Neural progenitor cell (in vitro differentiated cells): ENCODE results near the gene VTN. TPM values are rescaled to one million over a fixed set of nuclear protein-coding genes. Genes with fewer than 3 reads are reported as not detected.

Source experiments
- DNase-seq: peaks from one replicate; pipeline ENCODE4 v3.0.0-alpha.2; 2016; ENCODE audit warnings: low spot score
- H2AFZ ChIP-seq: fragments of 200-600 bp; sonication (generic); replicated peaks from 2 replicates; pipeline ENCODE4 v1.6.1; 2016; ENCODE audit warnings: antibody characterized with exemption
- H3F3A ChIP-seq: fragments of 200-600 bp; sonication (generic); 2 replicates; pipeline ENCODE4 v1.6.1; 2016; ENCODE audit warnings: antibody characterized with exemption, low read depth
- H3K27ac ChIP-seq: fragments of 200-600 bp; sonication (generic); 2 replicates; pipeline ENCODE4 v1.5.1; 2016; ENCODE audit warnings: mild to moderate bottlenecking
- H3K27me3 ChIP-seq: fragments of 200-600 bp; sonication (generic); 2 replicates; pipeline ENCODE4 v1.6.1; 2016; ENCODE audit warnings: mild to moderate bottlenecking, moderate library complexity
- H3K36me3 ChIP-seq: fragments of 200-600 bp; sonication (generic); 2 replicates; pipeline ENCODE4 v1.5.1; 2016
- H3K4me1 ChIP-seq: fragments of 200-600 bp; sonication (generic); 2 replicates; pipeline ENCODE4 v1.6.1; 2016; ENCODE audit warnings: mixed run types
- H3K4me2 ChIP-seq: fragments of 200-600 bp; sonication (generic); 2 replicates; pipeline ENCODE4 v1.6.1; 2016
- H3K4me3 ChIP-seq: fragments of 200-600 bp; sonication (generic); 2 replicates; pipeline ENCODE4 v1.5.1; 2016
- H3K79me2 ChIP-seq: fragments of 200-600 bp; sonication (generic); 2 replicates; pipeline ENCODE4 v1.6.1; 2016; ENCODE audit warnings: low read depth
- H3K9ac ChIP-seq: fragments of 200-600 bp; sonication (generic); 2 replicates; pipeline ENCODE4 v1.6.1; 2016
- H3K9me3 ChIP-seq: fragments of 200-600 bp; sonication (generic); 2 replicates; pipeline ENCODE4 v1.5.1; 2016; ENCODE audit warnings: low read depth
- H4K20me1 ChIP-seq: fragments of 200-600 bp; sonication (generic); 2 replicates; pipeline ENCODE4 v1.6.1; 2016; ENCODE audit warnings: low read depth
- H3K27ac Mint-ChIP-seq: 3 replicates; pipeline ENCODE4 v1.8.0; 2021; ENCODE audit warnings: mixed read lengths
- H3K27me3 Mint-ChIP-seq: 2 replicates; pipeline ENCODE4 v1.8.0; 2022; ENCODE audit warnings: low read depth, mild to moderate bottlenecking, inconsistent platforms, moderate library complexity, mixed read lengths; ENCODE audit not compliant: insufficient read depth
- H3K36me3 Mint-ChIP-seq: 3 replicates; pipeline ENCODE4 v1.8.0; 2021; ENCODE audit warnings: mixed read lengths
- H3K4me1 Mint-ChIP-seq: 3 replicates; pipeline ENCODE4 v1.8.0; 2021; ENCODE audit warnings: mixed read lengths
- H3K4me3 Mint-ChIP-seq: 3 replicates; pipeline ENCODE4 v1.8.0; 2021; ENCODE audit warnings: mild to moderate bottlenecking, moderate library complexity, mixed read lengths
- H3K9me3 Mint-ChIP-seq: 3 replicates; pipeline ENCODE4 v1.8.0; 2020; ENCODE audit warnings: mixed read lengths
- CTCF ChIP-seq: fragments of 200-600 bp; sonication (generic); IDR thresholded peaks from 2 replicates; pipeline ENCODE4 v1.5.1; 2017; ENCODE audit warnings: antibody characterized with exemption, mild to moderate bottlenecking
- EZH2 ChIP-seq: fragments of 200-600 bp; sonication (generic); IDR thresholded peaks from 2 replicates; pipeline ENCODE4 v1.6.1; 2017; ENCODE audit warnings: antibody characterized with exemption, mild to moderate bottlenecking, moderate library complexity
- EZH2phosphoT487 ChIP-seq: fragments of 200-600 bp; sonication (generic); IDR thresholded peaks from 2 replicates; pipeline ENCODE4 v1.6.1; 2017; ENCODE audit warnings: antibody characterized with exemption
- total RNA-seq: library from RNA; depleted of rRNA; stranded (reverse); fragments of >200 nt; gene quantifications from 2 replicates; pipeline ENCODE4 v1.2.3, GENCODE V29; 2015; ENCODE audit warnings: low replicate concordance

The VTN gene
- total RNA-seq, 1 donor from 2014 or later, result 1.2 TPM

- Histone ChIP-seq H3K27me3 (peaks cover 74% of the 10 kb centered on the region), H3K36me3 (no peaks in the 10 kb centered on the region), H3K4me1 (no peaks in the 10 kb centered on the region), H3K9me3 (no peaks in the 10 kb centered on the region), H3K4me3 (peak overlapping the region; percentile 39), H3K79me2 (no peaks in the 10 kb centered on the region), H3F3A (peaks cover 12% of the 10 kb centered on the region), H4K20me1 (peaks cover 55% of the 10 kb centered on the region), H3K27ac (no peak overlapping the region), H3K9ac (no peak overlapping the region), H2AFZ (no peak overlapping the region), H3K4me2 (peak overlapping the region; percentile 85)
- no peak overlapping the region for H3K27ac Mint-ChIP-seq
- H3K9me3 Mint-ChIP-seq, result no peaks in the 10 kb centered on the region
- no peaks in the 10 kb centered on the region for H3K4me1 Mint-ChIP-seq
- H3K27me3 Mint-ChIP-seq, result peaks cover 6% of the 10 kb centered on the region
- TF ChIP-seq EZH2, result peak; percentile 63
- peak; percentile 68 for TF ChIP-seq EZH2phosphoT487
- no peak for TF ChIP-seq CTCF
- peak; percentile 31 for DNase-seq
- no peak overlapping the region for H3K4me3 Mint-ChIP-seq
- H3K36me3 Mint-ChIP-seq, result peaks cover 19% of the 10 kb centered on the region
These were observed 14.9 kb upstream of the VTN start for GRCh38 chr17:28385037-28385400.

- peak; percentile 52 for DNase-seq
- H3K27ac Mint-ChIP-seq, result no peak overlapping the region
- peak overlapping the region; percentile 62 for H2AFZ ChIP-seq
These were observed 14.4 kb upstream of the VTN start for GRCh38 chr17:28384281-28385036.

GRCh38 chr17:28381141-28381825 lies 11.2 kb upstream of the VTN start:
- Histone ChIP-seq H3K27ac (no peak overlapping the region), H2AFZ (peak overlapping the region; percentile 75), H3K9me3 (no peaks in the 10 kb centered on the region), H3K4me3 (peak overlapping the region; percentile 34), H3F3A (peaks cover 12% of the 10 kb centered on the region), H3K36me3 (no peaks in the 10 kb centered on the region), H3K4me1 (no peaks in the 10 kb centered on the region), H3K9ac (no peak overlapping the region), H4K20me1 (peaks cover 55% of the 10 kb centered on the region), H3K4me2 (peak overlapping the region; percentile 76), H3K79me2 (no peaks in the 10 kb centered on the region), H3K27me3 (peaks cover 80% of the 10 kb centered on the region)
- DNase-seq, result peak; percentile 89
- Mint-ChIP-seq H3K27me3 (peaks cover 4% of the 10 kb centered on the region), H3K4me3 (no peak overlapping the region), H3K36me3 (peaks cover 11% of the 10 kb centered on the region), H3K9me3 (no peaks in the 10 kb centered on the region), H3K4me1 (no peaks in the 10 kb centered on the region), H3K27ac (no peak overlapping the region)
- TF ChIP-seq EZH2phosphoT487 (peak; percentile 80), EZH2 (peak; percentile 69), CTCF (peak; percentile 71)

More at GRCh38 chr17:28384281-28385036, 14.4 kb upstream of the VTN start:
- no peak overlapping the region for H3K9ac ChIP-seq
- H3K79me2 ChIP-seq, result no peaks in the 10 kb centered on the region
- H3K27ac ChIP-seq, result no peak overlapping the region
- H3K36me3 ChIP-seq, result no peaks in the 10 kb centered on the region
- TF ChIP-seq CTCF (no peak), EZH2phosphoT487 (peak; percentile 83), EZH2 (peak; percentile 87)
- H3K4me2 ChIP-seq, result peak overlapping the region; percentile 85
- peak overlapping the region; percentile 39 for H3K4me3 ChIP-seq
- peaks cover 80% of the 10 kb centered on the region for H3K27me3 ChIP-seq
- peaks cover 4% of the 10 kb centered on the region for H3K27me3 Mint-ChIP-seq
- H3F3A ChIP-seq, result peaks cover 12% of the 10 kb centered on the region
- H3K9me3 ChIP-seq, result no peaks in the 10 kb centered on the region
- no peaks in the 10 kb centered on the region for H3K4me1 Mint-ChIP-seq
- H3K36me3 Mint-ChIP-seq, result peaks cover 15% of the 10 kb centered on the region
- H3K9me3 Mint-ChIP-seq, result no peaks in the 10 kb centered on the region
- H4K20me1 ChIP-seq, result peaks cover 55% of the 10 kb centered on the region
- H3K4me1 ChIP-seq, result no peaks in the 10 kb centered on the region
- H3K4me3 Mint-ChIP-seq, result no peak overlapping the region
